Transverse colon (tissue), 3 donors: ENCODE results near the gene HDAC1.

ENCODE experiments used
- CTCF ChIP-seq, 5 experiments: fragments of 200-600 bp in 3 of 5; fragments of 450-650 bp in 2 of 5; sonication (generic) in 3 of 5; IDR thresholded peaks; 1 replicate in 2 of 5; 2 replicates in 3 of 5; pipeline ENCODE4 v1.5.1; 2016 to 2017; ENCODE audit warnings: antibody characterized with exemption in 5 of 5, inconsistent platforms in 3 of 5, mild to moderate bottlenecking in 2 of 5, moderate library complexity in 1 of 5
- POLR2A ChIP-seq: fragments of 450-650 bp; IDR thresholded peaks from one replicate; pipeline ENCODE4 v1.6.1; 2016; ENCODE audit warnings: antibody characterized with exemption, mild to moderate bottlenecking, moderate library complexity

- TF ChIP-seq POLR2A (no peak), CTCF (IDR thresholded peaks at IDR 0.05) (no peak)
These were observed 76.2 kb downstream of the HDAC1 start for GRCh38 chr1:32367912-32368635.
